Breast epithelium (tissue), 4 donors: ENCODE results near the gene AGBL1. TPM values are rescaled to one million over a fixed set of nuclear protein-coding genes. Genes with fewer than 3 reads are reported as not detected.

Source experiments
- DNase-seq, 2 donors: peaks; one replicate each; pipeline ENCODE4 v3.0.0-alpha.2; 2019; ENCODE audit warnings: low spot score in 2 of 2
- H3K27ac ChIP-seq, 2 donors: fragments of 200-600 bp; sonication (generic) in 1 of 2; one replicate each; pipeline ENCODE4 v1.5.1; 2016 to 2019; ENCODE audit warnings: mild to moderate bottlenecking in 1 of 2
- H3K27me3 ChIP-seq, 2 donors: fragments of 200-600 bp; sonication (generic) in 1 of 2; one replicate each; pipeline versions ENCODE4 v1.5.1 to v1.6.0; 2017 to 2019; ENCODE audit warnings: control low read depth in 1 of 2, mild to moderate bottlenecking in 1 of 2
- H3K36me3 ChIP-seq: fragments of 200-600 bp; one replicate; pipeline ENCODE4 v1.5.1; 2019
- H3K4me1 ChIP-seq, 2 donors: fragments of 200-600 bp; sonication (generic); one replicate each; pipeline ENCODE4 v1.5.1; 2016 to 2019; ENCODE audit warnings: control low read depth in 1 of 2
- H3K4me3 ChIP-seq, 3 donors: fragments of 200-600 bp; sonication (generic); 1 replicate in 2 of 3; 2 replicates in 1 of 3; pipeline ENCODE4 v1.5.1; 2016 to 2019; ENCODE audit warnings: mild to moderate bottlenecking in 3 of 3, moderate library complexity in 2 of 3
- H3K9me3 ChIP-seq, 2 donors: fragments of 200-600 bp; sonication (generic) in 1 of 2; one replicate each; pipeline ENCODE4 v1.5.1; 2016 to 2019; ENCODE audit warnings: control low read depth in 1 of 2
- POLR2A ChIP-seq: fragments of 450-650 bp; IDR thresholded peaks from one replicate; pipeline ENCODE4 v1.6.1; 2016; ENCODE audit warnings: antibody characterized with exemption, mild to moderate bottlenecking, moderate library complexity
- POLR2AphosphoS5 ChIP-seq, 3 donors: sonication (generic); formaldehyde crosslinking; IDR thresholded peaks; one replicate each; pipeline ENCODE4 v1.6.1; 2017; ENCODE audit warnings: antibody characterized with exemption in 3 of 3
- intact Hi-C: fragments of 100-400 bp; cut with DNase I; formaldehyde crosslinking; loops from one replicate; pipeline ENCODE4 v1.15.1; 2023; ENCODE audit warnings: low total_unique reads
- total RNA-seq, 3 donors: library from RNA; depleted of rRNA; stranded (reverse); fragments of >200 nt; gene quantifications; one replicate each; pipeline ENCODE4 v1.1.0, GENCODE V29; 2016
- TF ChIP-seq, protein P1 (sequence below), 3 donors: fragments of 450-650 bp; IDR thresholded peaks; one replicate each; pipeline ENCODE4 v1.5.1; 2016 to 2017; ENCODE audit warnings: antibody characterized with exemption in 3 of 3, mild to moderate bottlenecking in 3 of 3, moderate library complexity in 3 of 3

AGBL1 gene
- total RNA-seq, 3 donors from 2014 or later, result not detected

DNA sequence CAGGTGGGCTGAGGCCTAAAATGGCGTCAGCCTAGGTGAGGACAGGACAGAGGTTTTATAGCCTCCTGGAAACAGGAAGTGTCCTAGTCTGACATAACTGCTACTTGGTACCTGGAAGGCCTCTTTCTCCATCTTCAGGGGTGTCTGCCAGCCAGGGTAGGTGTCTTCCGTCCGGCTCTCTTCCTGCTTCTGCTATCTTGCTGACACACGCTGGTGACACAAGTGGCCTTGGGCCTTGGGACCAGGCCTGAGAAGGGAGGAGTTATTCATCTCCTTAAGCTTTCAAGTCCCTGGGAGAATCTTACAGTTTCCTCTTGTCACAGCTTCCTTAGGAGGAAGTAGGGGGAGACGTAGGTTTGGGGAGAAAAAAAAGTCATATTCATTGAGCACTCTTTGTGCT lies 551.3 kb downstream of the AGBL1 start:
- no peaks in the 10 kb centered on the region for H3K27me3 ChIP-seq
- H3K9me3 ChIP-seq, result no peaks in the 10 kb centered on the region
- TF ChIP-seq, protein P1, sequence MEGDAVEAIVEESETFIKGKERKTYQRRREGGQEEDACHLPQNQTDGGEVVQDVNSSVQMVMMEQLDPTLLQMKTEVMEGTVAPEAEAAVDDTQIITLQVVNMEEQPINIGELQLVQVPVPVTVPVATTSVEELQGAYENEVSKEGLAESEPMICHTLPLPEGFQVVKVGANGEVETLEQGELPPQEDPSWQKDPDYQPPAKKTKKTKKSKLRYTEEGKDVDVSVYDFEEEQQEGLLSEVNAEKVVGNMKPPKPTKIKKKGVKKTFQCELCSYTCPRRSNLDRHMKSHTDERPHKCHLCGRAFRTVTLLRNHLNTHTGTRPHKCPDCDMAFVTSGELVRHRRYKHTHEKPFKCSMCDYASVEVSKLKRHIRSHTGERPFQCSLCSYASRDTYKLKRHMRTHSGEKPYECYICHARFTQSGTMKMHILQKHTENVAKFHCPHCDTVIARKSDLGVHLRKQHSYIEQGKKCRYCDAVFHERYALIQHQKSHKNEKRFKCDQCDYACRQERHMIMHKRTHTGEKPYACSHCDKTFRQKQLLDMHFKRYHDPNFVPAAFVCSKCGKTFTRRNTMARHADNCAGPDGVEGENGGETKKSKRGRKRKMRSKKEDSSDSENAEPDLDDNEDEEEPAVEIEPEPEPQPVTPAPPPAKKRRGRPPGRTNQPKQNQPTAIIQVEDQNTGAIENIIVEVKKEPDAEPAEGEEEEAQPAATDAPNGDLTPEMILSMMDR (IDR thresholded peaks at IDR 0.05), result no peak
- no peak for TF ChIP-seq POLR2A
- no peak for TF ChIP-seq POLR2AphosphoS5 (IDR thresholded peaks at IDR 0.05)
- no peak for DNase-seq
- H3K36me3 ChIP-seq, result no peaks in the 10 kb centered on the region
- intact Hi-C loops, result no loop called here
- no peaks in the 10 kb centered on the region for H3K4me1 ChIP-seq
- no peak overlapping the region for H3K27ac ChIP-seq
- H3K4me3 ChIP-seq, result no peak overlapping the region

- intact Hi-C loops, result no loop called here
- DNase-seq, result no peak
- Histone ChIP-seq H3K4me1 (no peaks in the 10 kb centered on the region), H3K27ac (no peak overlapping the region), H3K4me3 (no peak overlapping the region), H3K36me3 (no peaks in the 10 kb centered on the region), H3K9me3 (no peaks in the 10 kb centered on the region), H3K27me3 (no peaks in the 10 kb centered on the region)
- TF ChIP-seq POLR2AphosphoS5 (IDR thresholded peaks at IDR 0.05) (no peak), POLR2A (no peak)
- TF ChIP-seq, protein P1 (IDR thresholded peaks at IDR 0.05), result no peak
These were observed 554.5 kb downstream of the AGBL1 start for GRCh38 chr15:86634146-86634545.

DNA sequence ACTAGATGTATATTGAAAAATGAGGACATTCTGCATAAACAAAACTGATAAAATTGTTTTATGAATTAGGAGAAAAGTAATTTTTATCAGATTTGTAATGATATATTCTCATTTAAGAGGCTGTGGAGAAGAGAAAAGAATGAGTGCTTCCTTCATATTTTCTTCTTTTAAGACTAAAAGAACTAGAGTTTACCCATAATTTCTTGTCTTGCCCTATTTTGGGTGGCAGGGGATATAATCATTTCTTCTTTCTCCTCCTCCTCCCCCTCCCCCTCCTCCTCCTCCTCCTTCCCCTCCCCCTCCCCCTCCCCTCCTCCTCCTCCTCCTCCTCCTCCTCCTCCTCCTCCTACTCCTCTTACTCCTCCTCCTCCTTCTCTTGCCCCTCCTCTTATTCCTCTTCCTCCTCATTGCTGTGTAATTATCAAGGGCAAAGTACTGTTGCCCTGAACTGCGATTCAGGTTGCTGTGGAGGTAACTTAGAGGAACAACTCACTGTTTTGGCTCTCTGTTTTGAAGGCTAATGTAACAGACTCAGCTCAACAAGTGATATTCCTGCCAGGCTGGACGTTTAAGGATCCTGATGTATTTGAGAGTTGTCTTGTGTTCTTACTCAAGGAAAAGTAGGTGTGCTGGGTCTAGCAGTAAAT lies 555.4 kb downstream of the AGBL1 start:
- Histone ChIP-seq H3K9me3 (no peaks in the 10 kb centered on the region), H3K27ac (no peak overlapping the region), H3K4me3 (no peak overlapping the region), H3K36me3 (no peaks in the 10 kb centered on the region), H3K27me3 (no peaks in the 10 kb centered on the region), H3K4me1 (no peaks in the 10 kb centered on the region)
- intact Hi-C loops, result no loop called here
- DNase-seq, result no peak
- TF ChIP-seq, protein P1 (IDR thresholded peaks at IDR 0.05), result no peak
- TF ChIP-seq POLR2A (no peak), POLR2AphosphoS5 (IDR thresholded peaks at IDR 0.05) (no peak)

DNA sequence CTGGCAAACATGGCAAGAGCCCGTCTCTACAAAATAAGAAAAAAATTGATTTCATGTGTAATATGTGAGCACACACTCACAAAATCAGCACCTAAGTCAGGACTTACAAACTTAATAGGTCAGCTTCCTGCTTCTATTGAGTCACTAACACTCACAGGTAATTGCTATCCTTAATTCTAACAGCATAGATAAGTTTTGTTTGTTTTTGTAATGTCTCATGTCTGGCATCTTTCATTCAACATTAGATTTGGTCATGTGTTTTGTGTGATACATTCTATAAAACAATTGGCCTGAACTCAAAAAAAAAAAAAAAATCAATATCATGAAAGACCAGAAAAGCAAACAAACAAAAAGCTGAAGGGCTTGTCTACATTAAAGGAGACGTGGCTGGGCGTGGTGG lies 564.7 kb downstream of the AGBL1 start:
- Histone ChIP-seq H3K4me1 (no peaks in the 10 kb centered on the region), H3K4me3 (no peak overlapping the region), H3K9me3 (no peaks in the 10 kb centered on the region), H3K36me3 (no peaks in the 10 kb centered on the region), H3K27me3 (no peaks in the 10 kb centered on the region), H3K27ac (no peak overlapping the region)
- TF ChIP-seq POLR2A (no peak), POLR2AphosphoS5 (IDR thresholded peaks at IDR 0.05) (no peak)
- TF ChIP-seq, protein P1 (IDR thresholded peaks at IDR 0.05), result no peak
- intact Hi-C loops, result no loop called here
- DNase-seq, result no peak

- Histone ChIP-seq H3K4me3 (no peak overlapping the region), H3K27me3 (no peaks in the 10 kb centered on the region), H3K27ac (no peak overlapping the region), H3K4me1 (no peaks in the 10 kb centered on the region), H3K36me3 (no peaks in the 10 kb centered on the region), H3K9me3 (no peaks in the 10 kb centered on the region)
- no peak for DNase-seq
- TF ChIP-seq, protein P1 (IDR thresholded peaks at IDR 0.05), result no peak
- TF ChIP-seq POLR2AphosphoS5 (IDR thresholded peaks at IDR 0.05) (no peak), POLR2A (no peak)
- intact Hi-C loops, result no loop called here
These were observed 566.3 kb downstream of the AGBL1 start for GRCh38 chr15:86645925-86646500.
